NCI-H526 treated with DMSO at 0.1 percent for 48 hours (cell line): ENCODE measurements around the gene FARS2.
"Not testable (repeated sequence)": the region's sequence is repeated elsewhere in the genome, so short reads cannot be mapped to it uniquely, and the experiment has no call there.

ENCODE experiments used
- DNase-seq: peaks from one replicate; lab custom pipeline; 2025; lab: John Stamatoyannopoulos, UW

The FARS2 gene

DNA sequence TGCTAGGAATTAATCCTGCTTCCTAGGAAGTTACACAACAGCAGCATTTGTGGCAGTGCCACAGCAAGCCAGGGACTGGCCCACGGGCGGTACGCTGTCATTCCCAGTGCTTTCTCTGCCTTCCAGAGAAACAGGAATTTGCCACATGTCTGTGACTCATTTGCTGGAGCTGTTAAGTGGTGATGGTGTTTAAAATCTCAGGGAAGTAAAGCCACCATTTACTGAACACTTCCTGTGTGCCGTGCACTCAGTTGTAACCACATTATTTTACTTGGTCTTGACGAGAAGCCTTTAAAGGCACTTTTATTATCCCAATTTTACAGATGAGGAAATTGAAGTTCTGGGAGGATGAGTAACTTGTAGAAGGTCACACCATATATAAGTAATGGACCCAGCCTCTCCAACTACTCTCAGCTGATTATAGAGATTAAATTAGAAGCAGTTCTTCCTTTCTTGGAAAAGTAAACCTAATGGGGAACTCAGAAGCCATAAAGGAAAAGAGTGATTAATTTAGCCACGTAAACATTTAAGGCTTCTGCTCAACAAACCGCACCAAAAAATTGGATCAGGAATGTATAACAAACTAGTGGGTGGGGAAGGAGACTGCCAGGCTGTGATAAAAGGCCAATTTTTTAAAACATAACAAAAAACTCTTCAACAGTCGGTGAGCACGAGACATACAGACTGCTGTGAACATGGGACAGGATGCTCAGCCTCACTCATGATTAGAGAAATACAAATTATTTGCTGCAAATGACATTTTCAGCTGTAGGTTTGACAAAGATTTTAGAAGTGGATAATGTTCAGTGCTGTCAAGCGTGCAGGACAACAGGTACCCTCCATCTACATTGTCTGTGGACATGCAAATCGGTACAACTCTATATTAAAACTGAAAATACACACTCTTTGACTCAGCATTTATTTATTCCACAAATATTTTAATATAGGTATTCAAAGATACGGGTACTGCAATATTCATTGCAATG lies 434.2 kb downstream of the FARS2 start:
- peak; percentile 35 for DNase-seq

DNA sequence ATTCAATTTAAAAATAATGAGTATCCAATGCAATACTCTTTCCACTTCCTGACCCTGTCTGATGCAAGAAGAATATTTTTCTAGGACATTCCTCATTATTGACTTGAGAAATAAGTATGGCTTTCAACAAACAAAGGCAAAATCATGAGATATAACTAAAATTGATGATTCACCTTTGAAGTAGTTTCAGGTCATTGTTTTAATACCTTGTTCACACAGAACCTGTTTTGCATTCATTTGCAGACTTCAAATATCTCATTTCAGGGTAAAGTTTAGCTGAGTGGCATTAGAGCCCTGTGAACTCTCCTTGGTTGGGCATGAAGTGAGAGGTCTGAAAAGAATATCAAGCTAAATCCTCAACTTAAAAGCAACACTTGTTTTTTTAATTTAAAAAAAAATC lies 436.2 kb downstream of the FARS2 start:
- no peak for DNase-seq

DNA sequence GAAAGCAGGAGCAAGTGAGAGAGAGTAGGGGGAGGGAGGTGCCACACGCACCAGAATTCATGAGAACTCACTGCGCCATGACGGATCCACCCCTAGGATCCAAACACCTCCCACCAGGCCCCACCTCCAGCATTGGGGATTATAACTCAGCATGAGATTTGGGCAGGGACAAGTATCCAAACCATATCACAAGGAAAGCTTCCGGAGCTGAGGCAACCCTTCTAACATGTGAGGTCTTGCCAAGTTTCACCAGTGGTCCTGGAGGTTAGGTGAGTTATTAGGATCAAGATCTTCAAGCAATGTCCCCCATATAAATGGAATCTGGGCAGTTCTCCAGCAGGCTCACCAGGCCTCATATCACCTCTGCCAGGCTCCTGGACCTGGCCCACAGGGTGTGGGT lies 437.0 kb downstream of the FARS2 start:
- DNase-seq, result no peak

DNA sequence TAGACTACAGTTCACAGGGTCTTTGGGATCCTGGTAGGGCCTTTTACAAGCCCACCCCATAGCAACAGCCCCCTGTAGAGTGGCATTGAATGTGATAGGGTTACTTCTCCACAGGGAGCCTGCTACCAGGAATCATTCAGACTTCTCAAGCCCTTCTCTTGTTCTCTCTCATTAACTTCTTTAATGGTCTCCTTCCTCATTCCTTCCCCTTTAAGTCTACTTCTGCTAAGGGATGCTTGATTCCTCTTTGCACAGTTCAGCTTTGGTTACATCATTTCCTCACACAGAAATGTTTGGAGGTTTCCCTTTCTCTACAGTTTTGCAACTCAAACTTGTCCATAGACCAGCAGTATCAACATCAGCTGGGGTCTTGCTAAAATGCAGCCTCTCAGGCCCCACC lies 437.8 kb downstream of the FARS2 start:
- DNase-seq, result not testable (repeated sequence)

DNA sequence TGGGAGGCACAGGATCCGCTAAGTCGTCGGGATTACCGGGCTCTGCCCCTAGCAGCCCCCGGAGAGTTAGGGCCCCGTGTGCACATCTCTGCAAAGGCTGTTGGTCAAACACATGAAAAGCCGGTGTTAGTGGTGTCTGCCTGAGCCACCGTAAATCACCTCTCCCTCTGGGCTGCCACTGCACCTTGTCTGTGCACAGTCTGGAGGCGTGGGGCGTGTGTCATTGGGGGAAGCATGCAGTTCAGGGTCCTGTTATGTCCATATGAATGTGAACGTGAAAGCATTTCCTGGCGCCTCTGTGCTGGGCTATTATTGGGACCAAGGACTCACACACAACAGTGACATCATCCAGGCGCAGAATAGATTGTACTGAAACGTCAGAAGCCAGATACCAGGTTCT lies 439.9 kb downstream of the FARS2 start:
- no peak for DNase-seq

DNA sequence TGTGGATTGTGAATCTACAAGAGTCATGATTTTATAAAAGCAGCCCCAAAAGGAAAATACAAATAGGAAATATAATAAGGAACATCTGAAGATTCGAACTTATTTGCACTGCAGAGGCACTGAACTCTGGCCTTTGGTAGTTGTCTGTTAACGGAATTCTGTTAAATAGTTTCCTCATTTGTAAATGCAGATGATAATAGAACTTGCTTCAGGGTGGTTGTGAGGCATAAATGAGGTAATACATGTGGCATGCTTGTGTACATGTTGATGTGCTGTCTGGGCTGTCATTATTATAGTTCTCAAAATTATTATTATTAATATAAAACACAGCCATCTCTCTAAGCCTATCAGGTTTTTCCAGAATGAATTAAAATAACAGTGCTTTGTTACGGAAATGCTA lies 443.4 kb downstream of the FARS2 start:
- no peak for DNase-seq

DNA sequence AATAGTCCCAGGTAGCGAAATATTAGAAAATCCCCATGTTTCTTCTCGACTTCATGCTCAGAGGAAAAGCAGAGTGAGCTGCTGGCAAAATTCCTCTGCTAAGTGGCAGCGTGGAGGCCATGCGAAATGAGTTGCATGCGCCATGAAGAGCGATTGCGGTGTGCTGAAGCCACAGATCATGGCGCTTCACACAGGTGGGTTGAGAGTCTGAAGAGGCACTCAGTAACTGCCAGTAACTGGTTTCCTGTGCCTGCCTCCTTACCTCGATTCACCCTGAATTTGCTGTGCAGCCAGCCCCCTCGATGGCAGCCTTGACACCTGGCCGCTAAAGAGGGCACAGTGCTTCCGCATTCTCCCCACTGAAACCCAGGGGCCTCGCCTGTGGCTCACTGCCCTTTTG lies 443.9 kb downstream of the FARS2 start:
- no peak for DNase-seq

DNA sequence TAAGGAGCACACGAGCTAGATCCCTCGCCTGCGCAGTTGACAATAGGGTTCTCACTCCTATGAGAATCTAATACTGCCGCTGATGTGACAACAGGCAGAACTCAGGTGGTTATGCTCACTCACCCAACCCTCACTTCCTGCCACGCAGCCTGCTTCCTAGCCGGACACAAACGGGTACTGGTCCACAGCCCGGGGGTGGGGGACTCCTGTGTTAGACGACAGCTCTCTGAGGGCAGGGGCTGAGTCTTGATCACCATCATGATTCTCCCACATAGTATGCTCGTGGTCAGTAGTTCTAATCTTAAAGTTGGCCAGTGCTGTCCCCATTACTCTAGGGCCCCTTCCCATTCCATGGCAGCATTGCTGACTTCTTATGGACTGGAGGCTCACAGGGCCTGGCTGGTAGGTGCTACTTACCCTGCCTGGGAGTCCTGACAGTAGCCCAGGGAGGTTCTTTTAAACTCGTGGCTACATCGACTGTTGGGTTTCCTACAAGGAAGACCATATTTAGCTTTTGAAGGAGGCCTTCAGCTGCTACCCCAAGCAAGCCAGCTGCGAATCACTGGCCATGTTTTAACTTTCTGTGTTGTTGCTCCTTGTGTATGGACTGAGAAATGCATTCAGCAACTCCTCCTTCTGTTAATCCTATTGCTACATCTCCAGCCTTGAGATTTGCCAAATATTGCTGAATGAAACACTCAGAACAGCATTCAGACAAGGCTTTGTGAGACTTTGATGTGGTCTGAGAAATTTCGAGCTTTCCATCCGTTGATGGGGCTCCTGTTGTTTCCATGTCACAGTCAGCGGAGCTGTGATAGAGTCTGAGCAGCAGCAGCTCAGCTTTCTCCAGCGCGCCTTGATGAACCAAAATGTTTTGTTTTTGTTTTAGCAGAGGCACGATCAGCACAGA lies 445.1 kb downstream of the FARS2 start:
- no peak for DNase-seq

DNA sequence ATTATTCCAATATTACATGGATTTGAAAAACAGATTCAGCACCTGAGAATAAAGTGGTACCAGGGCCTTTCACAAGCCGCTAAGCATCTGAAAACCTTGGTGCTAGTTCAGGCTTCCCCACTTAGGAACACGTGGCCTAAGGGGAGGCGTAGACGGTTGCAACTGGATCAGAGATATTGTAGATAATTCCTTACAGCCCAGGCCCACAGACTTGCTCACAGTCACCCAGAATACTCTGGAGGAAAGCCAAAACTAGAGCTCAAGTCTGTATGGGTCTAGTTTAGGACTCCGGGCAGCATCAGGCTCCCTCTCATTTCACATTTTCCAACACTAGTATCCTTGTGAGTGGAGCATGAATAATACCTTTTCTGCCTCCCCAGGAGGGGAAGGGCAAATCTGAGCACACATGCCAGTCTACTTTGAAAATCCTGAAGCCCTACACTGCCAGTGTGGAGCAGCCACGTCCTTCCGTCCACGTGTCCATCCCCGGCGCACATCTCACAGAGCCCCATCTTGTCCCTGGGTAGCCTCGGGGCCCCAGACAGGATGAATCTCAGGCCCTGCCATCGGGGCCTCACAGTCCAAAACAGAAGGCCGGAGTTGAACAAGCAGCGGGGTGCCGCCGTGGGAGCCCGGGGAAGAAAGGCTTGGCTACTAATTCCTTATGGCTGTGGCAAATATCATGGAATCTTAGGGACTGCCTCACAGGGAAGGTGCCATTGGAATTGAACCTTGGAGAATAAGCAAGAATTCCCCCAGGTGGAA lies 446.1 kb downstream of the FARS2 start:
- DNase-seq, result no peak

DNA sequence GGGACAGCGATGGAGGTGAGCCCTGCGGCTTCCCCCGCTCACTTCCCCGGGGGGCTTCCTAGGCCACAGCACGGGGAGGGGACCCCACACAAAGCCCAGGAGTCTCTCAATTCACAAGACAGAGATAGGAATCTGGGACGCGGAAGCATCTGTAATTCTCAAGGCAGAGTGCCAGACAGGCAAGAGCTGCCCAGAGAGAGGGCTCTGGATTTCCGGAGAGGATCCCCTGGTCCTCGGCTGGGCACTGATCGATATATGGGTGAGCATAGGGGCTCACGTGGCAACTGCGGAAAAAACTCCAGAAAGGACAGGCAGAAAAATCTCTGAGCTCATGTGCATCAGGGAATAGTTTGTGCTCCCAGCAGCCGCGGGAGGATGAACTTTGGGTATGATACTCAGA lies 449.2 kb downstream of the FARS2 start:
- no peak for DNase-seq

DNA sequence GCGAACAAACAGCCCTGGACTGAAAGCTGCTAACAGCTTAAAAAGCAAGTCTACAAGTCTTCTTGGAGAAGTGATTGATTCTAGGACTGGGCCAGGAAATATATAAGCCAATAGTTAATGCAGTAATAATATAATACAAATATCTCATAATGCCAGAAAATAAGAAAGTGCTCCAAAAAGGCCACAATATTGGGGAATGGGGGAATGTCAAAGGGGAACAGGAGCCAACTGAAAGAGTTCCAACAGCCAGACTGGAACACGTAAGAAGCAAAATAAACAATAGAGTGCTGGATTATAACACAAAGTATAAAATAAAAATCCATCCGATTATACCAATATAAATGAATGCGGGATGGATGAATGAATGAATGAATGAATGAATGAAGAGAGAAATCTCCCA lies 449.6 kb downstream of the FARS2 start:
- no peak for DNase-seq

DNA sequence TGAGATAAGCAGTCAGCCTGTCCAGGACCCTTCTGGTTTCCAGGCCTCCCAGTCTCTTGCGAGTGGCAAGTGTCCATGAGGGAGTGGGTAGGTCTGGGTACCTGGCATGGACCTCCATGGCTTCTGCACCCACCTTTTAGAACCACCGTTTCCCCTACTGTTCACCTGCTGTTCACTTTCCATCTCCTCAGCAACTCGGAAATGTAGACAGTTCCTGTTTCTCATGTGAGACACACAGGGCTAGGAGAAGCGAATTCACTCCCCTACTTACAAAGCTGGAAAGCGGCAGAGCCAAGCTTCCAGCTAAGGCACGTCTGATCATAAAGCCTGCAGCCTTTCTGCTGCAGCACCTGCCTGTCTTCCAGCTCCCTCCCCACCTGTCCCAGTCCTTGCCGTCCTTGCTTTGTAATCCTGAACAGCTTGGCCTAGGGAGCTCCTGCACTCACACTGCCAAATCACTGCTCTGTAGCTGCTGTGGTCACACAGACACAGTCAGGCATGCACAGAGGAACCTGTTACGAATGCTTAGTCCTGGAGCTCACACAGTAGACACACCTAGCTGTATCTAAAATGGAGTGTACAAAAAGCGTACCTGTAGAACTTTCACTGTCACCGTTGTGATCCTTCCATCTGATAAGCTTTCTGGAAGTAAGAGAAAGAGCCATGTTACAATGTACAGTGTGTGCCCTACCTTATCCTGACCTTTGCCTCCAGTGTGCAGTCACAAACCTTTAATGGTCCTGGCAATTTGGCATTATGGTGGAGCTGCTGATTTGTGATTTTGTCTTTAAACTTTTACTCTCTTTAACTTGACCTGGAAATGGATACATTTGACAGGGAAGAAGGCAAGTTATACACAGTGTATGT lies 451.3 kb downstream of the FARS2 start:
- DNase-seq, result no peak

DNA sequence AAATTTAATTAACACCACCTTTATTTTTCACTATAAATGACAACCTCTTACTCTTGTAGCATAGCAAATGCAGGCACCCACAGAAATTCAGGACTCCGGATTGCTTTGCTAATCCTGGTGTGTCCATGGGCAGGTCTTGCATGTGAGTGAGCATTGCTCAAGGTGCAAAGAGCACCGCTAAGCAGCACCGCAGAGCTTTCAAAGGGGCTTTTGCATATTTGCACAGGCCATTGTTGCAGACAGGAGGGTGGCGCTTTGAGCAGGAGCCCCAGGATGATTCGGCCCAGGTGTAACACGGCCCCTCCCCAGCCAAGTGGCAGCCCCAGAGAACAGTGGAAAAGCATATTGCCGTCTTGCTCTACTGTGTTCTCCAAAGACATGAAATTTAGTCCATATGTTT lies 452.2 kb downstream of the FARS2 start:
- no peak for DNase-seq

DNA sequence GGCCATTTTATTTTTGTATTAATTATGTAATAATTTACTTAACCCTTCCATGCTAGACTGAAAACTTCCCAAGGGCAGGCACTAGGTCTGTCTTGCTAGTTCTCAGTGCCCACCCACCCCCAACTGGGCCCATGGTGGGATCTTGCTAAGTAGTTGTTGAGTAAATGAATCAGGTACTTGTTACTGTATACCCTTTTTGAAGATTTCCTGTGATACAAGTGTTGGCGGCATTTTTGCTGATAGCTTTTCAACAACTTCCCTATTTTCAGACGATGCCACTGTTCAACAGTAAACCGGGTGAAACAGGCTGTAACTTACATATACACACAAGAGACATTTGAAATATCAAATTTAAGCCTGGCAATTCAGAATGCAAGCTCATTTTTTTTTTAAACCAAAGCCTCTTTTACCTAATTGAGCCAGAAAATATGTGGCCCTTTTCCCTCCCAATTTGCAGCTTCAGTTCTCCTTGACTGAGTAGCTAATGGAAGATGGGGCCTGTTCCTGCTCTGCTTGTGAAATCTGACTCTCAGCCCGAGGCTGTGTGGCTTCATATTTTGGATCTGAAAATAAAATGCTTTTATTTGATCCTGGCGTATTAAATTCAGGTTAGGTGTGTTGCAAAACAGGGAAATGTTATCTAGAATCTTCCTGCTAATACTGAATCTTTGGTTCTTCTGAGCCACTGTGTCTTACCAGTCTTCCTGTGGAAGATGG lies 457.1 kb downstream of the FARS2 start:
- DNase-seq, result no peak

DNA sequence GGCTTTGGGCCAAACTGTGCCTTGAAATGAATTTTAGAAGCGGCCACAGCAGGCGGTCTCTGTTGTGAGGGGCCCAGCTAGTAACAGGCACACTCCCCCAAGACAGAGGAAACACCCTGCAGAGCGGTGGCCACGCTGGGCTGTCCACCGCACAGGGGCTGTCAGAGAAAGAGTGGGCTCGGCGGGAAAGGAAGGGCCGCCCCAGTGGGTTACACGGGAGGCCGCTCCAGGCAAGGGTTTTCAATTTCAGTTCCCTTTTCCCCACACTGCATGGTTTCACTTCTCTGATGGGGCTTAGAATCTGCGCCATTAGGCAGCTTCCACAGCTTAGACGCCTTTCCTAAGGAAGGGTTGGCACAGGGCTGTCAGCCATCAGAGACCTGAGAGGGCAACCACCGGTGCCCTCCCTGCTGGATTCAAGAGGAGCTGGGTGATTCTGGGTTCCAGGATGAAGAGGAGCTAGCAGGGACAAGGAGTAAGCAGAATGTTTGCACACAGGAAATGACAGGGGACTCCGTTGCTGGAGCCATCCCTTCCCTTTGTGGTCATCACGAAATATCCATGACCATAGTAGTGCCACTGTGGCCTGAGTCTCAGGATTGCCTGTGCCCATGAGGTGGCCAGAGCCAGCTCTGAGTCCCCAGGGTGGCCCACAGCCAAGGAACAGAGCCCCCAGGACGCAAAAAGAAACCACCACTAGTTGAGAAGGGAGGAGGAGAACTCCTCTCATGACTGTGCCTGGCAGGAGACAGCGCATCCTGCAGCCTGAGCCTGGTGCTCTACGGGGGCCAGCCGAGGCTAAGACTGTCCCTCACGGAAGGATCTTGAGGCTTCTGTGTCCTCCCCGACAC lies 462.8 kb downstream of the FARS2 start:
- DNase-seq, result no peak

DNA sequence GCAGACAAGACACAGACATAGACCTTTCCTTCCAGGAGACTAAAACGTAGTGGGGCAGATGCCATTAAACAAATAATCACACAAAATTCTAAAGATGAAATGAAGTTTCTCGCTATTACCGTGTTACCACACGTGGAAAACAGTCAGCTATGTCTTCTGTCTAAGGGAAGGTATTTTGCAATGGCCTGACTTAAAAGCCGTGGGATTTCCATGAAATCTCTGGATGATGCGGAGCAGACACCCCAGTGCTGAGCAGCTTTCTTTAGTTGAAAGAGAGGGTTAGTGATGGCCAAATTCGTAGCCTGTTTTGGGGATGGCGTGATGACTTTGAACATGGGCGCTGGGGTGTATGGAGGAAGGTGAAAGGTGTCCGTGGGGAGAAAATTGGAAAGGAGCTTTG lies 463.6 kb downstream of the FARS2 start:
- DNase-seq, result no peak

DNA sequence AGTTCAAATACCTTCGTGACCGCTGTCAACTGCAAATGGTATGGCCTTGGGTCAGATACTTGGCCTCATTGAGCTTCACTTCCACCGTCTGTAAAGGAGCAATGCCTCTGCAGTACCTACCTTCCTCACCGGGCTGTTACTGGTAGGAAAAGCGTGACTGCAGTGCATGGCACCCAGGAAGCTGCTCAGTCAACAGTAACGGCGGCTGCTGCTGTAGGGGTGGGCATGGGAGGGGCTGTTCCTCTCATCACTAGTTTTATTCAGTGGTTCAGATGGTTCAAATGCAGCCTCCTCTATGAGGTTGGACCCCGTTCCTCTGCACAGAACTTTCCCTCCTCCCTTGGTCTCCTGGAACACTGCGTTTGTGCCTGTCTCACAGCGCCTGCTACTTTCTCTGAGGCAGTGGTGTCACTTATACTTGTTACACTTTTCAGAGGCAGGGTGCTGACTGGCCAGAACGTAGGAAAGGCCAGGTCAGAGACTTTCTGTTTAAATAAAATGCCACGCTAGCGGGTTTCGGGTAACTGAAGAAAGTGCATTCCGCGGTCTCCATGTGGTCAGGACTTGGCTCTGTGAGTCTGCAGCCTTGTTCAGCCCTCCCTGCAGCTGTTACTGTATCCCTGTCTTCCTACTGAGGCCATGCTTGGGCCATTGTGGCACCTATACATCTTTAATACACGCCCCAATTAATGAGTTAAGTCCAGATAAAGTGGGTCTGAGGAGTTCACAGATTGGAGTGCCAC lies 465.8 kb downstream of the FARS2 start:
- DNase-seq, result no peak

DNA sequence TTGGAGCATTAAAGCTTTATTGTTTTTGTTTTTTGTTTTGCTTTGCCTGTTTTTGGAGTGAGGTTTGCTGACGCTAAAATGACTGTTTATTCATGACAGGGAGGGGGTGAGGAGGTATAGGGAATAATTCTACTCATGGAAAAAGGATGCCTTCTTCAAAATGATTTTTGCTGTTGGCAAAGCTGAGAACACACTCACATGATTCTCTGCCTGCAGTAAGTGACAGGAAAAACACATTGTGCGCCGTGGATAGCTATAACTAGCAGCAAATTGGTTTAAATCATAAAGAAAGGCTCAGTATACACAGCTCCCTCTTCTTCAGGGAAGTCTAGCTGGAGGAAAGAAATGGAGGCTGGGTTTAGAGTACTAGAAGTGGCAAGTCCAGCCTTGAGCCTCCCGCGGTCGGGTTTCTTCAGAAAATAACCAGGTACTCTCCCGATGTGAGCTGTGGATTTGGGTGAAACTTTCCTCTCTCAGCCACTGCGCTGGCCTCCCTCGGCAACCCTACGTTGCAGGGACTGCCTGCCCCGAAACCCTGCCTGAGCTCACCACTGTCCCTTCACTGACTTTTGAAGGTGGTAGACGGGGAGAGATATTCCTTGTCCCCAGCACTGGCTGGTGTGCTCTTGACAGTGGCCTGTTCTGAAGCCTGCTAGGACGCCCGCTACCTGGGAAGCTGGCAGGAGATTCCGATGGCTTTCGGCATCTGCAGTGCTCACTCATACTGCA lies 467.2 kb downstream of the FARS2 start:
- no peak for DNase-seq
